Measurements from ENCODE around the gene DUSP18.

The DUSP18 gene

GRCh38 chr22:30612789-30613188 is 54.9 kb downstream of the DUSP18 start:
- Histone ChIP-seq H3K36me3 (ENCODE audit: insufficient read depth, low read length) (no peaks in the 10 kb centered on the region), H2AFZ (ENCODE audit: low read depth, low read length) (no peak overlapping the region), H3K9me3 (ENCODE audit: insufficient read depth, low read length, severe bottlenecking) (no peaks in the 10 kb centered on the region), H3K4me2 (ENCODE audit: insufficient read depth, low read length) (no peak overlapping the region), H3K4me1 (ENCODE audit: insufficient read depth, low read length) (no peaks in the 10 kb centered on the region), H3K9ac (ENCODE audit: low read depth, low read length) (no peak overlapping the region), H4K20me1 (ENCODE audit: insufficient read depth, low read length) (no peaks in the 10 kb centered on the region), H3K27ac (ENCODE audit: low read length) (no peak overlapping the region), H3K27me3 (ENCODE audit: insufficient read depth, low read length, poor library complexity) (peaks cover 2% of the 10 kb centered on the region), H3K79me2 (ENCODE audit: insufficient read depth, low read length) (no peaks in the 10 kb centered on the region), H3K4me3 (ENCODE audit: low read depth in 1 of 2, low read length in 2 of 2) (no peak overlapping the region)
- no peak for TF ChIP-seq EZH2 (IDR thresholded peaks at IDR 0.05; ENCODE audit: borderline replicate concordance, low read depth, low read length, severe bottlenecking)
- no peak for TF ChIP-seq CTCF (IDR thresholded peaks at IDR 0.05; ENCODE audit: borderline replicate concordance, extremely low read depth, low read length, poor library complexity, severe bottlenecking)
- ATAC-seq (ENCODE audit: insufficient read depth, low read depth) (no peak), DNase-seq (no peak)
